NCI-H82 treated with DMSO at 0.1 percent for 48 hours (cell line): Measurements from ENCODE around the gene WBP1.
"Not testable (repeated sequence)": the region's sequence is repeated elsewhere in the genome, so short reads cannot be mapped to it uniquely, and the experiment has no call there.

Experiments
- DNase-seq: peaks from one replicate; lab custom pipeline; 2025; ENCODE audit not compliant: unreplicated experiment; lab: John Stamatoyannopoulos, UW

Gene WBP1

DNA sequence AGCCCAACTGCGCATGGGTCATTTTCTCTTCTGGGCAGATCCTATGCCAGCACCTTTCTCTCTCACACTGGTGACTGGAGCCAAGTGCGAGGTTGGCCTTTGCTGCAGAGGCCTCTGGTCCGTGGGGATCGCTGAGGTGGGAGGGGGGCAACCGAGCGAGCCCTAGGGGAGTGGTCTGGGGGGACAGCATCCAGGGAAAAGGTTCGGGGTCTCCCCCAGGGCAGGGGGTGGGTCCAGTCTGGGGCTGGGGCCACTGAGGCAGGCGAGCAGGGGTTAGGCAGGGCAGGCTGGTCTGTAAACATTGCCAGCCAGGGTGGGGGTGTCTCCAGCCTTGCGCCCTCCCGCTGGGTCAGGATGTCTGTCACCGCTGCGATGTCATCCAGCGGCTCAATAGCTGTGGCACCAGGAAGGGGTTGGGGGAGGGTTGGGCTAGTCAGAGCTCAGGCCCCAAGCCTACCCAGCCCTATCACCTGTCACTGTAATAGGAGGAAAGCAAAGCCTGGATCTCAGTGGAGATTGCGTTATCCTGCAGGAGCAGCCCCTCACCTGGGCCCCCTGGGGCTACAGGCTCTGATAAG, 32.0 kb upstream of the WBP1 start:
- DNase-seq: no peak

- no peak for DNase-seq
Observed at GRCh38 chr2:74427551-74427950, 30.7 kb upstream of the WBP1 start.

DNA sequence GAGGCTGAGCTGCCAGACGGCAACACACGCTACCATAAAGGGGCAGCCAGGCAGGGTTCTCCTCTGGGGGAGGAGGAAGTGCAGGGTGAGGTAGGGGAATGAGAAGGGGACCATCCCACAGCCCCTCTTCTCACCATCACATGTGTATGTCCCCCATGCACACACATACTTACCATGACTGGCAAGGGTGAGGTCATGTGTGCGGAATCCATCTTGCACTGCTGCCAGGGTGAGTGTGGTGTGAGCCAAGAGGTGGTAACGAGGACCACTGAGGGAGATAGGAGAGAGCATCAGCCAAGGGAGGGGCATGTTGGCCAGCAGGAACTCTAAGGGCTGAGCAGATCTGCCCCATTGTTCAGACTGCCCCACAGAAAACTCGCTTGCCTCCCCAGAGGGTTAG, 29.6 kb upstream of the WBP1 start:
- DNase-seq: no peak

GRCh38 chr2:74429487-74430451, 28.5 kb upstream of the WBP1 start:
- no peak for DNase-seq

- DNase-seq: no peak
Observed at GRCh38 chr2:74430502-74430901, 27.7 kb upstream of the WBP1 start.

- no peak for DNase-seq
Observed at GRCh38 chr2:74436111-74436805, 22.0 kb upstream of the WBP1 start.

DNA sequence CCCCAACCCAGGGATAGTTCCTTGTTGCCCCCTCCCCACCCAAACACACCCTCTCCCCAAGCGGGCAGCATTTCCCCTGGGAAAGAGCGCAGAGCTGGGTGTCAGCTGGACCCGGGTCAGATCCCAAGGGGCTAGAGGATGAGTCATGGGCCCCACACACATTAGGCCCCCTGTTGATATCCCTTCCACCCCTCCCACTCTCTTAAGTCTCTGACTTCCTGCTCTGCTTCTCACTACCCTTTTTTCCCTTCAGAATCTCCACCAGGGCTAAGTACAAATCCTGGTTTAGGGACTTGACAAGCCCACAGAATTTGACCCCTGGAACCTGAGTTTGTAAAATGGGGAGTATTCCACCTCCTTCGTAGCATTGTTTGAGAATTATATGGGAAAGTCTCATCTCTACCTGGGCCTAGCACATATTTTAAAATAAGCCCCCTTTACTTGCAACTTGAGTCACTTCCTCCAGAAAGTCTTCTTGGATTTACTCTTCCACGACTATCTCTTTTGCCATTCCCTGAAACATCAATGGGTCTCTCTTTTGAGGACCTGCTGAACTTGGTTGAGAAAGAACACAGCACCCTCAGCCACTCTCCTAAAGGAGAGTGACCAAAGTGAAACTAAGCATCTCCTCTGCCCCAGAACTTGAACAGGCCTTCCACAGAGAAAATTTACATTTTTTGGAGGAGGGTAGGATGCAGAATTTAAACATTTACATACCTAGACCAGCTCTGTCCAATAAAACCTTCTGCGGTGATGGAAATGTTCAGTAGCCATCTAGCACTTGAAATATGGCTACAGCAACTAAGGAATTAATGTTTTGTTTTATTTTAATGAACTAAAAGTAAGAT, 21.2 kb upstream of the WBP1 start:
- no peak for DNase-seq

GRCh38 chr2:74438248-74438647, 20.0 kb upstream of the WBP1 start:
- no peak for DNase-seq

GRCh38 chr2:74439373-74439772, 18.9 kb upstream of the WBP1 start:
- DNase-seq: peak; percentile 55

DNA sequence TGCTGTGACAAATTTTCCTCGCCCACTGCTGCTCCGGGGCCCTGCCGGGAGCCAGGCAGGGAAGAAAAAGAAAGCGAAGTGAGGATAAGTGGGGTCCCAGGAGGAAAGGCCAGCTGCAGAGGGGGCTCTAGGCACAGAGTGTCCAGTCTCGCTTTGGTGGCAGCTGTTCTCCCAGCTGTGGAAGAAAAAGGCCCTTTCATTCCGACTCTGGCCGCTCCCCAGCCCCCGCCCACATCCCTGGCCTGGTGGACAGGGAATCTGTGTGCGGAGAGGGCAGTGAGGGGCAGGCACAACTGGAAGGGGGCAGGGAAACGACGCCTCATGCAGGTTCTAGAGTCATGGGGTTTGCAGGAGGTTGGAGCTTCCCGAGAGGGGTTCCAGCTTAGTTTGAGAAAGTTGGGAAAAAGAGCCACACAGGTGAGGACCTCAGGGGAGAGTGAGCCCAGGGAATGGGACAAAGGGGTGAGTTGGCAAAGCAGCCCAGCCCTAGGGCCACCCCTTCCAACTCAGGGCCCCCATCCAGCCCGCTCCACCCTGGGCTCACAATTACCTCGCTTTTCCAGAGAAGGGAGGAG, 18.3 kb upstream of the WBP1 start:
- no peak for DNase-seq

DNA sequence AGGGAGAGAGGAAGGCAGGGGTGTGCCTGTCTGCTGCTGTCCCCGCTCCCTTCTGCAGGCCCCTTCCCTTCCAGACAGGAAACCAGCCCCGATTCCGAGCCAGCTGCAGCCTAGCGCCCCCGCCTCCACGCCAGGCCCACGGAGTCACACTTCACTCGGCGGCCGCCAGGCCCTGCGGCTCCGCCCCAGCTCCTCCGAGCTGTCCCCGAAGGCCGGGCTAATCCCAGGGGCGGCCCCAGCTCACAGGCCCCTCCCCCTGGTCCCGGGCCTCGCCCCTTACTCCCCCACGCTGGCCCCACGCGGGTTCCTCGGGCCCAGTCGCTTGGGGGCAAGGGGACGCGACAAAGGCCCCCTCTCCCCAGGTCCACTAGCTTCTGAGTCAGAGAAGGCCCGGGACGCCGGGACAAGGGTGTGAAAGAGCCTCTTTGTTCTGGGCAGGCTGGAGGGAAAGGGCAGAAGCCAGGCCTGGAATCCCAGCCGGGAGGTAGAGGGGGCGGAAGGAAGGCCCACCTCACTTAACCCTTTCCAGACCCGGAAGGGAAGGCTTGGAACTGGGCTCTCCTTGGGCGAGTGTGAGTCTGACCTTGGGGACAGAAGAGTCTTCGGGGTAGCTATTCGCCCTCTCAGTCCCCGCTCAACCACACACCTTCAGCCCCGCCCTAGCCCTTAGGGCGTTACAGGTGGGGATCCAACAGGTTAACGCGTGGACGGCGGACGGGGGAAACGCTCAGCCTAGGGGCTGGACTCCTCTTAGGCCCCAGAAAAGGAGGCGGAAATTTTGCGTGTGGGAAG, 17.7 kb upstream of the WBP1 start:
- peak; percentile 71 for DNase-seq

DNA sequence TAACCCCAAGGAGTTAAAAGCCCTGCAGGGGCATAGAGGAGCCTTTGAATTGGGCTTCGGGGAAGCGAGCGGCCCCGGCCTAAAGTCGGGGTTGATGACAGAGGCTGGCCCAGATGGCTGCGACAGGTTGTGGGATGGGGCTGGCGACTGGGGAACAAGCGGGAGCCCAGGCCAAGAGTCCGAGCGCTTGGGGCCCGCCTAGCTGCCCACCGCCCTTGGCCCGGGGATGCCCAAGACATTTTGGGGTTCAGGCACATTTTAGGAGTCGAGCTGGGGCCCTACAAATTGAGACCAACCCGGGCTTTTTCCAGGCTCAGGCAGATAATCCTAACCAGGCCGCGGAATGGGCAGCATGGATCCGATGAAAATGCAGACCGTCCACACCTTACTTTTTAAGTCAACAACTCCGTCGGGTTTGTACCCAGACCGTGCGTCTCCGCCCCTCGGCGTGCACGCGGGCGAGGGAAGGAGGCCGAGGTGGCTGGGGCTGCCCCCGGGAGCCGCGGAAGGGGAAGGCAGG, 17.0 kb upstream of the WBP1 start:
- DNase-seq: no peak

DNA sequence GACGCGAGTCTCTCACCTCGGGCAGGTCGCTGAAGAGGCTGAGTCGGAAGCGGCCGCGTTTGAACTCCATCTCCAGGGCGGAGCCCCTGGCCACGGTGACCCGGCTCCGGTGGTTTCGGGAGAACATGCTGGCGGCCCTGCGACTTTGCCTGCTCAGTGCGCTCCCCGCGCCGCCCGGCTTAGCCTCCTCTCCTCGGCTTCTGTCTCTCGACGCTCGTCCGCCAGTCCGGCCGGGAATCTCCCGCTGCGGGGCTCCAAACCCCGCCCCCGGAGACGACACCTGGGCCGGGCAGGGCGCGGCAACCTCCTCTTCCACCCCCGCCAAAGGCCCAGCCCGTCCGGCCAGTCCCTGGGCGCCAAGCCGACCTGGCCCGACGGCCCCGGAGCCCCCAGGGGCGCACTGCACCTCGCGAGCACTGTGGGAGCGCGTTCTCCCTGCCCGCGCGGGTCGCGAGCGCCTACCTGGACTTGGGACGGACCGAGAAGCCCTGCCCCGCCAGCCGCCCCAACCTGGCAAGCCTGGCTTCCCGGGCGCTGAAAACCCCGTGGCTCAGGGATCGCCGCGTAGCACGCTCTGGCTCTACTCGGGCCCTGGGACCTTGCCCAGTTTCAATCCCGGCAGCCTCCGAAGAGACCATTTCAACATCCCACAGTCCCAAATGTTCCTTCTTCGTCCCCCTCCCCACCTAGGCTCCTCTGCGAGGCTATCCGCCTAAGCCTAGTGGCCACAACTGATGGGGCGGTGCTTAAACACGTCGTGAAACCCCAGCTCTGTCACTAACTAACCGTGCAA, 16.4 kb upstream of the WBP1 start, which contains the start of gene RTKN:
TSS of gene RTKN (minus strand) at position 248 of the 793 bp plus-strand sequence. CDS start at position 127, 121 bp downstream.
- DNase-seq: no peak

GRCh38 chr2:74442483-74443297, 15.5 kb upstream of the WBP1 start:
- DNase-seq: not testable (repeated sequence)

DNA sequence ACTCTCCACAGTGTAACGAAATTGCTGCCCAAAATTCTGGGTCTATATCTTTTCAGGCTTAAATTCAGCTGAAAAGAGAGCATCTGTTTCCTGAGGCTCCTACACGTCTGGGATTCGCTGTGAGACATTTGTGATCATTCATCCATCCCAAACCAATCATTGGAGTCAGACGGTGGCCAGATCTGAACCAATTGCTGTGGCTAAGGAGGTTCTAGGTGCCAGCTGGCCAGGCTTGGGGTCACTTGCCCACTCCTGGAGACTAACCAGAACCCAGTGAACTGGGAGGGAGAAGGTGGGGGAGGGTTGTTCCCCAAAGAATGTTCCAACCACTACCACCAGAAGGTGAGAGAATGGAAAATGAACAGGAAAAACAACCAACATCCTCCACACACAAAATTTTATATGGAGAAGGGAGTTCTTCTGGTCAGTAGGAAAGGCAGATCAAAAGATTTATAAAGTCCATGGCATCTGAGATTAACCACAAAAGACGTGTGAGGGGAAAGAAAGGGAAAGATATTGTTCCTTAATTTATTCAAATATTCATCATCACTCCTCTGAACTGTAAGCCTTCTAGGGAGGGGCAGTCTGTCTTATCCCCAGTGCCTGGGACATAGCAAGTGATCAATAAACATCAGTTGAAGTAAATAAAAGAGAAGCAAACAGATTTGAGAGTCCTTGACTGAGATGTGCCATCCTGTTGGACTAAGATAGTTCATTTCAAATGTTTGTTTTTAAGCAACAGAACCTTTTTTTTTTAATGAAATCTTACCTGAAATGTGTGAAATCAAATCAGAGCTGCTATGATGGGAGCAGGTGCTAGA, 13.5 kb upstream of the WBP1 start:
- no peak for DNase-seq

DNA sequence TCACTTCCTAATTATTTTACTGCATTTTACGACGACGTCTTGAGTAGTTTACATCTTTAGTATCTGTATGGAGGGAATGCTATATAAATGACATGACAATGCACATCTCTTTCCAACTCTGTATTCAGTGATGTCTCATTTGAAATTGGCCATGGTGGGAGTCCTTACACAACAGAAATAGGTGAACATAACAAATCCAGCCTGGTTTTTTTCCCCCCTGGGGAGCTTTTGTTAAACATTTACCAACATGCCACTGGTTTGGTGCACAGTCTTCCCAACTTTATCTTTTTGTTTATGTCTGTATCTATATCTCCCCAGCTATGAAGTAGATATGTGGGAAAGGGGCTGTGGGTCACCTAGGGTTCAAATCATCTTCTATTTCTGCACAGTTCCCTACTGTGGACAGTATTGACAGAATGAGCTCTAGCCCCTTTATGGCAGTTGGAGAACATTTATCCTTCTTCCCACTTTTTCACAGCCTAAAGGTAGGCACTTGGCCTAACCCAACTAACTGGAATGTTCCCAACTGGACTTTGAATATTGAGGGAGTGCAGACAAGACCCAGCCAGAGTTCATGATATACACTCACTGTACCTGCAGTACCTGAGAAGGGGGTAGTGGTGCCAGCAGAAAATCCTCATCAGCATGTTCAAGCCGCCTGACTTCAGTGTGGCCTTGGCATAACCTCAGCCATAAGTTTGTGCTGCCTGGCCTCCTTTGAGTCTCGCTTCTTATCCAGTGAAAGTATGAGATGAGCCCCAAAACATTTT, 10.8 kb upstream of the WBP1 start:
- no peak for DNase-seq
